GM19043 (cell line): ENCODE data around the gene CELF2.

ENCODE experiments used
- ATAC-seq: cut with Tn5 transposase; IDR thresholded peaks from one replicate; pipeline ENCODE4 v1.9.1; 2021; ENCODE audit warnings: low read depth; ENCODE audit not compliant: unreplicated experiment

CELF2 gene

DNA sequence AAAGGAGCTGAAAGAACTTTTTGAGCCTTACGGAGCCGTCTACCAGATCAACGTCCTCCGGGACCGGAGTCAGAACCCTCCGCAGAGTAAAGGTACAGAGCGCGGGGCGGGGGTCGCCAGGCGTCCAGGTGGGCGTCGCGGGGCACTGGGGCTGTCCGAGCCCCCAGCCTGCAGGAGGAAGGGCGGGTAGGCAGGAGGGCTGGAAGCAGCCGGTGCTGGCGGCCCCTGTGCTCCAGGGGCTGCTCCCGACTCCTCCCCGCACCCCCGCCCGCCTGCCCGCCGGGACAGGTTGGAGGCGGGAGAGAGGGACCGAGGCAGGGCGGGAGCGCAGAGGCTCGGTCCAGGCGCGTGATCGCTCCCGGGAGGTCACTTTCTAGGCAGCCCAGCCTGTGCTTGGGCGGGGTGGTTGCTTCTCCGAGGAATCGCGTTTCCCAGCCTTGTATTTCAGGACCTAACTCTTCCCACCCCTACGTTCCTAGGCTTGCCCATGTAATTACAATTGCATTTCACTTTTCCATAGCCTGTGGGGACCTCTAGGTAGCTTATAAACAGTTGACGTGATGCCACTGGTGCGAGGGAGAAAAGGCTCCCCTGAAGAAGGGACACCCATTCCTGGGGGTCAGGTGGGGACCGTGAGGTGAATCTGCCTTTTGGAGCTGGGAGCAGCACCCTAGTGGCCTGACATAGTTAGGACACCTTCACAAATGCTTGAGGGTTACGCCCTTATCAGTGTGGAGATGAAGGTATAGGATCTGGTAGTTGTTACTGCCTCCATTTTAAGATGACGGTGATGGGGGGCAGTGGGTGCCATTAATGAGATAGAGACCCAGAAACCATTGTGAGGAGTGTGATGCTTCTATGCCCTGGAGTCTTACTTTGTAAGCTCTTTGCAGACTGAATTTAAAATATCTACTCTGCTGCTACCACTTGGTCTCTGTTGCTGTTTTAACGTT lies 148.2 kb downstream of the CELF2 start:
- ATAC-seq: peak; percentile 46

DNA sequence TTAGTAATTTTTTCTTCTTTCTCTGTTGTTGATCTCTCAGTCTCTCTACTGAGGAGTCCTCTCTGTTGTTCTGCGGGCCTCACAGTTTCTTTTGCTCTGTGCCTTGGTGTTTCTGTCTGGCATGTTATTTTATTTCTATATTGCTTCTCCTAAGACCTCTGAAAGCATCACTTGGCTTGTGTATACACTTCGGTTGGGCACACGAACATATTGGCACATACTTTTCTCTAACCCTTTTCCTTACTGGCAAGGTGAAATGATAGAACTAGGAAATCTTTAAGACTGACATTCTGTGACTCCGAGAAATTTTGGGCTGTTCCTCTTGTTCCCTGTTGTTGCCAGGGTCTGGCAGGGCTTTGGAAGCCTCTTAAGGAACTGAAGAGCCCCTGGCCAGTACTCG lies 148.9 kb downstream of the CELF2 start:
- ATAC-seq: no peak

DNA sequence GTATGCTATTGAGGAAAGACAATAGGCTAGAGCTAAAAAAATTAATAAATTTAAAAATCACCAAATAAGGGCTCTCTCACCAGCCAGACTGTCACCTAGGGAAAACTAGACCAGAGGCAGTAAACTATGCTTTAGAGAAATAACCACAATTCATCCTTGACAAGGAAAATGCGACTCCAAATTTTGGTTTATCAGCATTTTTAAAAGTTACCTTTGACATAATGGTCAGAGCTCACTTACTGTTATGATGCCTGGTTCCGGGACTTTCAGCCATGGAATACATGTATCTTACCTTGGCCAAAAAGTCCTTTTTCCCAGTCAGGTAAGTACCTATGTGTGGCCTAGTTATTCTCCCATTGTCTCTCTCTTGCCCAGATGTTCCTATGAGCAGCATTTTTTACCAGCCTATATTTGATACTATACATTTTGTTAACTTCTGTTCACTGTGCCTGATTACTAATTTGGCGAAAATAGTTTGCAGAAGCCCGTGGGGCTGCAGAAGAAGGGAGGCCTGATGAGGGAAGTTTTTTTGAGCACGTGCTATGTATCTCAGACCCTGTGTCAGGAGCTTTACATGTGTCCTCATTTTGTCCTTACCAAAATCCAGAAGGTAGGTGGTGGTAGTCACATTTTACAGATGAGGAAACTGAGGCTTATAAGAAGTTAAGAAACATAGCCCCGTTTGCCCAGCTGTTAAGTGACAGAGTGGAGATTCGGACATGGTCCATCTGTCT lies 149.7 kb downstream of the CELF2 start:
- ATAC-seq: no peak

DNA sequence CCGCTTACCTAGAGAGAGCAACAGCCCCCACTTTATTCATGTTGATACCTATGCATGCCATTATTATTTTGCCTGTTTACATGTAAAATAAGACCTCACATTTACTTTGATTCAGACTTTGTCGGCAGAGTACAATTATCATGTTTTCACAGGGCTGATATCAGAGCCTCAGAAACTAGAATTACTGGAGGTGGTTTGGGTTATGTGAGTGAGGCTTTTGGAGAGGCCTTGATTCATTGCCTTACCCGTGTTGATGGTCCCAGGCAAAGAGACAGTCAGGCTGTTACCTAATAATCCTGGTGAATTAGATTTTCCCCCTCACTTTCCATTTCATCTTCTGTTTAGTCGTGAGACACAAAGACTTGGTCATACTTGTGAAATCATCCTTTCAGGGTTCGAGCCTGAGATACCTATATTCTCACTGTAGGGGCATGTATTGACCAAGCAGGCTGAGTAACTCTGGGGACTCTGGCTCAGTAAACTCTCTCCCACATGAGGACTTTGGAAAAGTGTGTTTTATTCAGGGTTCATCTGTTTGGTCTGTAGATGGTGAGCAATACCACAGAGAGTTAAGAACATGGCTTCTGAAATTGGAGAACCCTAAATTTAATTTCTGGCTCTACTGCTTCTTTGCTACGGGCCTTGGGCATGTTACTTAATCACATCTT lies 150.9 kb downstream of the CELF2 start:
- ATAC-seq: no peak

DNA sequence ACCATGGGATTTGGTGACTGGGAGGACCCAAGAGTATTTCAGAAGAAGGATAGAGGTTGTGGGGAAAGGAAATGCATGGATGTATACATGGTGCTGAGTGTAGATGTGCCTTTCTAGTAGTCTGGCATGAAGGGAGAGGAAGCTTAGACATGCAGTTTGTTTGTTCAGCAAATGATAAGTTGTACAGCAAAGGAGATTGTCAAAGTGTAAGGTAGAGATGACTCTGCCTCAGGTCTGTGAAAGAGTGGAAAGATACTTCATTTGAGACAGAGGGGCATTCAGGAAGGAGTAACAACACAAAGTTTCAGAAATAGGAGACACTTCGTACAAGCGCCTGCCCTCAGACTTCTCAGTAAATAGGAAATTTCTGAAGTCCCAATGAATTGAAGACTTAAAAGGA lies 152.3 kb downstream of the CELF2 start:
- no peak for ATAC-seq

DNA sequence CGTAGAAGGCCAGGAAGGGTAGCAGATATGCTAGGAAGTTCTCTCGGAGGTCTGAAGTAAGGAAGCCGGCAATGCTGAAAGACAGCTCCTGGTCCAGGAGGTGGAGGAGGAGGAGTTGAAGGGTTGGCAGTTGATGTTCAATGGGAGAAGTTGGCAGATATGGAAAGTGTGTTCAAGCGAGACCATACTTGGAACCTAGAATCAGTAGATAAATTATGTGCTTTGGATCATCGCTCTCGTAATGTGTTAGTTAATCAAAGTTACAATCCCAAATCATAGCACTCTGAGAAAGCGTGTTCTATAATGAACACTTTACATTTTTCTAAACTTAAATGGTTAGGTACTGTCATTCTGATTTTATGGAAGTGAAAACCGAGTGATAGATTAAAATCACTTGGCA lies 152.9 kb downstream of the CELF2 start:
- no peak for ATAC-seq

DNA sequence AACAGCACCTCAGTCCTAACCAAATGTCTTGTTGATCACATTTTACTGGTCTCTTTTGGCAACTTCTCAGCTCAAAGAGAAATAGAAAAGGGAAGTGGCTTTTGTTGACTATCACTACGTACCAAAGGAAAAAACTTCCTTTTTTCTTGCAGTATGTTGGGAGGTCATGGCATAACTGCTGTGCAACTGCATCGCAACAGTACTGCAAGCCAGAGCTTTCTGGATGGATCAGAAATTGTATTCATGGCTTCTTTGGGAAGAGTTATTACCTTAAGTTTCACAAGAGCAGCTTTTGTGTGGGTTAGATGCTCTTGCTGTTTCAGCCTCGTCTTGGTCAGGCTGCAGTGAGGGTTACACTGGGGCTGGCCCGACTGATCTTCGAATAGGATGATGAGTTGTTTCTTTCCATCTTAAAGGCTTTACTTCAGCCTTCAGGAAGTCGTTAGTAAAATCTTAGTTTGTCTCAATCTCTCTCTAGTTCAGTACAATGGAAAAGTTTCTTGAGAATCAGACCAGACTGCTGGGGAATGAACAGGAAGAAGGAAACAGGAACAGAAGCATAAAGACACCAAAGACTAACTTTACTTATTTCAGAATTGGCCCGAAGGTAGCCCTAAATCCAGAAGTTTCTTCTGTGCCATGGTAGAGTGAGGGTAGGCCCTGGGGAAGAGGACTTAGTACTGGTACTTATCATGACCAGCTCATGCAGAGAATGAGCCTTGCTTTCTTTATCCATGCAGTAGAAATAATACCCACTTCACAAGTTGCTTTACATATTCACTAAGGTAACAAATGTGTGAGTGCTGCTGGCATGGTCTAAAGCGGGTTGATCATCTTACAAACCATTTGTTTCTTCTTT lies 153.6 kb downstream of the CELF2 start:
- no peak for ATAC-seq

DNA sequence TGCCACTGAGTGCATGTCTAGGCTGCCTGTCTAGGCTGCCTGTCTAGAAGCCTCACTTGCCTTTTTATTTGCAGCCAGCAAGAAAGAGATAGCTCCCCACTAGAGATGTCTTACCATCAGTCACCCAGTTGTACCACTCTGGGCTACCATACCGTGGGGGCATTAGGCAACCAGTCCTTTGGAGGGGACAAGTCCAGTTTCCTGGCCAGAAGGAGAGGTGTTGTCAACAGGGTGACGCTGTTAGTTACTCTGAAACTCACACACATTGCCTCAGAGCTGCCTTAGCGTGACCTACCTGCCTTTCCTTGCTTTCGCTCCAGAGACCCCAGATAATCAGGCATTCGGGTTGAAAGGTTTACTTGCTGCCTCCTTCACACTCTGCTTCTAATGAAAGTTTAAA lies 155.4 kb downstream of the CELF2 start:
- no peak for ATAC-seq

DNA sequence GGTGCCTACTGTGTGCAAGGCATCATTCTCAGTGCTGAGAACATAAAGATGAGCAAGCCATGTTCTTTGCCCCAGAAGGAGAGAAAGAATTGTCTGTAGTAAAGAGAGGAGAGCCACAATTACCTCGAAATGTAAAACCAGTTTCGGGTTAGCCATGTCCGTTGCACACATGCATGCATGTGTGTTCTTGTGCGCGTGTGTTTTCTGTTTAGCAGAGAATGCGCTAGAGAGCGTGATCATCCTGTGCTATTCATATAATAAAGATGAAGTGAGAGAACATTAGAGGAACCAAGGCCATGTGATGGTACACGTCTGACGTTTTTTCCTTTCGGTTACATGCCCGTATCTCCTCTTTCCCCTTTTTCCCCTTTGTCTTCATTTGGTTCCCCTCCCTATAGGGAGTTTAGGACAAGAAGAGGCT lies 158.2 kb downstream of the CELF2 start:
- peak; percentile 25 for ATAC-seq

DNA sequence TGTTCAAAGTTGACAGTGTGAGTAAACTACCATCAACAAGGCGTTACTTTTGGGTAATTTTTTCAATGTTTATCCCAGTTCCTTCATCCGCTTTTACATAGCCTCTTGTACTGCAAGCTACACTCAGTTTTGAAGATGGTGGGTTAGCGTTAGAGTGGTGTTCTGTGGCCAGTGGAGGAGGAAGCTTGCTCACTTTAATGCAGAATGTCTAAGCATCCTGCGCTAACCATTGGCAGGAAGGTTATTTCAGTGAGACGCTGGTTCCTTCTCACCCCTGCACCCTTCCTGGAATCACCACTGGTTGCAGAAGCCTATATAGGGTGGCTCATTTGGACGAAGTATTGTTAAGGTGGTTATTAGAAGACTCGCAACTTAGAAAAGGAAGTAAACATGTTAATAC lies 159.1 kb downstream of the CELF2 start:
- ATAC-seq: peak; percentile 18

DNA sequence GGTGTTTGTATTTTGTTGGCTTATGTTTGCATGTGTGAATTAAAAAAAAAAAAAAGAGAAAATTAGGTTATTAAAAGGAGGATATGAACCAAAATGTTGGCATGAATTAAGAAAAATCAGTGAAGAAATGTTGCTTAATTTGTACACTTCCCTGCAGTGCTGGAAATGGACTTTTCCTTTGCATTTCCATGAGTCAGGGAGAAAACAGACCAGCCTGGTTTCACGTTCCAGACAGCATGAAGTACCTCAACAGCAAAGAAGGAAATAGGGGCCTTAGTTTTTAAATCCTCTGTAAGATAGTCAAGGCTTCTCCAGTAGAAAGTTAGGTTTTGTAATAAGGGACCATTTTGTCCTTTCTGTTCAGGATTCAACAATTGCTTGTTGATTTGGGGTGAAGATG lies 159.7 kb downstream of the CELF2 start:
- no peak for ATAC-seq

DNA sequence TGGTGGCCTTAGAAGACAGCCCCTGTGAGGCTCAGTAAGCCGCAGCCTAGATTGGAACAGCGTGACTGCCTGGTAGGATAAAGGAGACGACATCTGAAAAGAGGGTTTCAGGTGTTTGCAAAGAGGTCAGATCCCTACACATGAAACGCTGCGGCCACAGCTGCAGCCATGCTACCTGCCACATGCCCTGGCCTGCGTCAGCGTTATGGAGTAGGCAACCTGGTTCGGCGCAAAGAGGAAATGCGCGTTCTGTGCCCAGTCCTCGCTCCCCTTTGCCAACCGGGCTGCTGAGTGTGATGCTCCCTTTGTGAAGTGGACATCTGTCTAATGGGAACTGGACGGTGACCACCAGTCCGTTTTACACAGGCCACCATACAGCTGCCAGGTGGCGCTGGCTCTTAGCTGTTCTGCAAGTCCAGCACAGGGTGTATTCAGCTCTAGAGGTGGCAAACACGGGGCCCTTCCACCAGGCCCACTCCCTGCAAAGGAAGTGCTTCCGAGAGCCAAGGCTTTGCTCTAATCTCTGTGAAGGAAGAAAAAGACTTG lies 160.3 kb downstream of the CELF2 start:
- no peak for ATAC-seq

DNA sequence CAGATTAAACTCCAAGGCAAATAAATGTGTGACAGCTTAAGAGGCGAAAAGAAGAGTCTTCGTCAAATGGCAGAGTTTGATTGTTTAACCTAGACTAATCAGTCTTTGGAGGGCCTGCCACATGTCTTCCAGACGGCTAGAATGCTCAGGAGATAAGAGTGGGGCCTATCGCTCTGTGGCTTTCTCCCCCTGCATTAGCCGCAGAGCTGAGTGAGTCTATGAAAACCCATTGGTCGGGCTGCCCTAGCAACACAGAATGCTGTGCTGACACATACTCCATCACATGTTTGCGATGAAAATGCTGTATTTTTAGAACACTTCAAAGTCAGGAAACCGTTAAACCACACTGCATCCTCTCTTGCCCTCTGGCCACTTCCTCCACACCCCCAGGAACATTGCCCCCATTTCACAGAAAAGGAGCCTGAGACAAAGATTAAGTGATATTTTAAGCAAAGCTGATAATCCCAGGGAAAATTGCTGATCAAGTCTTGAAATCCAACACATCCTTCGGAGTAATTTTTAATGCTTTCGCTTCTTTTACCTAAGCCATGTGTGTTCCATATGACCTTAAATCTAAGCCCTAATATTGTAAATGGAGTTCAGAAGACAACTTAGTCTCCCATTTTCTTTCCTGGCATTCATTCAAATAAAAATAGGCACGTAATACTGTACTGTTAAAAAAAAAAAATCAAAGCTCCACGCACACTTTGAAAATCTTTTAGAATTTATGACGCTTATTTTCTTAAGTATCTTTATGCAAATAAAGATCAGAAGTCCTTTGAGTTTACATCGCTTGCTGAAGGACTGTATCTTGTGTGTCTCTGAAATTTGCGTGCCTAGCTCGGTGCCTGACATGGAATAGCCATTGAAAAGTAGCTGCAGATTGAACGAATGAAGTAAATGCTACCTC lies 161.2 kb downstream of the CELF2 start:
- ATAC-seq: peak; percentile 84

DNA sequence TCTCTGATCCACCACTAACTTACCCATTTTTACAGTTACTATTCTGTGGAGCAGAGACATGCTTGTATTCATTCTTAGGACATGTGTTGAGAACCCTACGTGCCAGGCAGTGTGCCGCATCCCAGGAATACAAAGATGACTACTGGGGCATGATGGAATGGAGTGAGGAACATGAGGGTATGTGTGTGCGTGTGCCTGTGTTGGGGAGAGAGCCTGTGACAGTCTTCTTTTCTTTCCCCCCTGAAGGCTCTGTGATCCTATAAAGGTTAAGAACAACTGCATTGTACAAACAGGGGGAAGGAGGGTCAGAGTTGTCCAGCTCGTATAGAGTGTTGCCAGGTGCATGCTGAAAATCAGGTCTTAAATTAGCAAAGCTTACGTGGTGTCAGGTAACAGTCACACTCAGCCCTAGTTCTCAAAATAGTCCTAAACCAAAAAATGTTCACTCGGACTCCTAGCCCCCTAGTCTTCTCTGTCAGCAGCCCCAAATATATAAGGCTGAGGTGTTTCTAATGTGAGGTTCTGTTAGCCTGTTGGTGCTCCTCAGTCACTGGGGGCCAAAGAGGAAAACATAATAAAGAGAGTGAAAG lies 161.9 kb downstream of the CELF2 start:
- no peak for ATAC-seq

DNA sequence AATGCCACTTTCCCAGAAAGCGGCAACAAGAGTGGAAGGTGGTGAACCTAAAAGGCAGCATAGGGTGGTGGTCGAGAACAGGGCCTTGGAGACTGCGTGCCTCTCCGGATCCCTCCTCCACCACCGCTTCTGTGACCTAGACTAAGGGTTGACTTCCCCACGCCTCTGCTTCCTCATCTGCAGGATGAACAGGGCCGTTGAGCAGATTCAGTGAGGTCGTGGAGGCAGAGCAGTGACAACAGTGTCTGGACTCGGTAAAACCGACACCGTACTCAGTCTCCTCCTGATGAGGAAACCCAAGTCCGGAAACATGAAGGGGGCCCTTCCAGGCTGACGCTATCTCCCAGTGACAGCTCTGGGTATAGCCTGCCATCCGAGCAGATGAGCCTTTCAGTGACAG lies 162.6 kb downstream of the CELF2 start:
- ATAC-seq: no peak

DNA sequence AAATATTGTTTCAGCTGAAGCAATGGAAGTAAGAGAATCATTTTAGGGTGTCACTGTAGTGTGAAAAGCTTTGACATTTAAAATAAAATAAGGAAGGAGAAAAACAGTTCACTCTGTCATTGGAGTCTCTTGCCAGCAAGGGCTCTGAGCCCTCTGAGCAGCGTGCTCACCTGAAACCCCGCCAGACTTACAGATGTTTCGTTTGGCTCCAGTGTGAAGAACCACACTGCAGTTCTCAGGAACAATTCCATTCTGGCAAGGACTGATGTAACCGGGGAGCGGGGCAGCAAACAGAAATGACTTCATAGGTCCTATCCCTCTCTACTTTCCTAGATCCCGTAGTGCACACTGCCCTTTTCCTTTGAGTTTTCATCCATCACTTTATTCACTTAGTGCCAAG lies 164.3 kb downstream of the CELF2 start:
- ATAC-seq: no peak

DNA sequence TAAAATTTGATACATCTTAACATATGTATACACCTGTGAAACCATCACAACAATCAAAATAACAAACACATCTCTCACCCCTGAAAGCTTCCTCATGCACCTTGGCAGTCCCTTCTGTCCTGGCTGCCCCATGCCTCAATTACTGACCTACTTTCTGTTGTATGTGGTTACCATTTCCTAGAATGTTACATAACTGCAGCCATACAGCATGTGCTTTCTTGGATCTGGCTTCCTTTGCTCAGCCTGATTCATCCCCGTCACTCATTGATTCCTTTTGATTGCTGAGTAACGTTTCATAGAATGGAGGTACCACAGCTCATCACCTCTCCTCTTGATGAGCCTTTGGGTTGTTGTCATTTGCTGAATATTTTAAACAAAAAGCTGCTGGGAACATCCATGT lies 165.3 kb downstream of the CELF2 start:
- no peak for ATAC-seq

DNA sequence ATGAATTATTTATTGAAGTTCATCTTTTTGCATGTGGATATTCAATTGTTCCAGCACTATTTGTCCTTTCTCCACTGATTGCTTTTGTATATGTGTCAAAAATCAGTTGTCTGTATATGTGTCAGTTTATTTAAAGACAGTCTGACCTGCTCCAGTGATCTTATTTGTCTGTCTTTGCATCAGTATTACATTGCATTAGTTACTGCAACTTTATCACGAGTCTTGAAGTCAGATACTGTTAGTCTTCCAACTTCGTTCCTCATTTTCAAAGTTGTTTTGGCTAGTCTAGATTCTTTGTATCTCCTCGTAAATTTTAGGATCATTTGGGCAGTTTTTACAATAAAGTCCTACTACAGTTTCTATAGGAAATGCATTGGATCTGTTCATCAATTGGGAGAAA lies 166.4 kb downstream of the CELF2 start:
- ATAC-seq: no peak
